ENCODE data around the gene ISYNA1.

The ISYNA1 gene

DNA sequence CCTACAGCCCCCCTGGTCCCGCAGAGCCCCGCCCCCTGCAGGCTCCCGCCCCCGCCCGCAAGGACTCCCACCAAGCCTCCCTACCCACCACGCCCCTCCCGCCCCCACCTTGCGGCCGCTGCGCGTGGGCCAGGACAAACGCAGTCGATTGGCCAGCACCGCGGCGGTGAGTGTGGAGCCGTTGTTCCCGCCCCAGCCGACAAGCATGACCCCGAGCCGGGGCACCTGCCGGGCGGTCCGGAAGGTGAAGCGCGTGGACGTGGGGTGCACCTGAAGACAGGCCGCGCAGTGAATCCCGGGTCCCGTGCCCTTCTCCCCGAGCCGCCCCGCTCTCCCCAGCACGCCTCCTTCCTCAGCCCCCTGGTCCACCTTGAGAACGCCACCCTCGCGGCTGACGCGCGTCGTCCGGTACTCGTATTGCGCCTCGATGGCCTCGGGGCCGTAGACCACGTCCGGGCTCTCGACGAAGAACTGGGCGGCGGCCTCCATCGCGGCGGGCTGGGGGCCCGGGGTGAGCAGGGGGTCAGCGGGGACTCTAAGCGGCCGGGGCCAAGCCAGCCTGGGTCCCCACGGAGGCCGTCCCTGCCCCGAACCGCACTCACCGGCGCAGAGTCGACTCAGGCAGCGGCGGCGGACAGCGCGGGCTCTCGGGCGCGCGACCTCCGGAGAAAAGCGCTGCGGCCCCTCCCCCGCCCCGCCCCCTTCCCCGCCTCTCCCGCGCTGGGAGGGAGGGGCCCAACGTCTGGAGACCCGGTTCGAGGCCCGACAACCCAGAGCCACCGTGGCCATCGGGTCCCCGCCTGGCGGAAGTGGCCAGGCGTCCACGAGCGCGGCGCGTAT is at the start of gene ISYNA1:
Gene ISYNA1 (minus strand): TSS at position 643 of the 840 bp plus-strand sequence. CDS start 154 bp downstream, at position 489.
- no peak for DNase-seq

DNA sequence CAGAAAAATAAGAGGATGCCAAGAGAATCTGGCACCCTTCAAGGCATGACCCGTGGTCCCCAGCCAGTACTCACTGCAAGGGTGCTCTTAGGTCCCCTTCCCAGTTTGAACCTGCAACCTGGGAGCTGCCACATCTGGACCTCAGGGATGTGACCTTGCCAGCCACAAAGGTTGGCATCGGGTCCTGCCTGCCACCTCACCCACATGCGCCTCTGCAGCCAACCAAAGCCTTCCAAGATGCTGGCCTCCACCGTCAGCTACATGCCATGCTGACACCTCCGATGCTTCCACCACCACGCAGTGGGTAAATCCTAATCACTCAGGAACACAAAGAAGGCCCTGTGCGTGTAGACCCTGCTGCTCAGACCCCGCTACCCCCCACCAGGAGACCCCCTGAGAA is 48.8 kb upstream of the ISYNA1 start:
- no peak for DNase-seq

DNA sequence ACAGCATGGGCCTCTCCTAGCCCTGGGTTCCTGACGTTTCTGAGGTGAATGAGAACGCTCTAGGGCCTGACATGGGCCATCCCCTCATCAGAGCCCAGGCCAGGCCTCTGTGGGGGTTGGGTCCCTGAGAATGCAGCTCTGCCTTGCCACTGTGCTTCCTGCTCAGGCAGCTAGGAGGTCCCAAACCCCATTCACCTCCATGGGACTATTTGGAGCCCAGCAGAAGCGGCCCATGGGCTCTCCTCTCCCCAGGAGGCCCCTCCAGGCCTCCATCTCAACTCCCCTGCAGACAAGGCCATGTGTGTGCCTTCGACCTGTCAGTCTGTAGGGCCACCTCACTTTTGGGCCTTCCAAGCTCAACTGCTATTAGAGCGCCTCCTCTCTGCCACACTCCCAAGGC is 47.1 kb upstream of the ISYNA1 start:
- no peak for DNase-seq

DNA sequence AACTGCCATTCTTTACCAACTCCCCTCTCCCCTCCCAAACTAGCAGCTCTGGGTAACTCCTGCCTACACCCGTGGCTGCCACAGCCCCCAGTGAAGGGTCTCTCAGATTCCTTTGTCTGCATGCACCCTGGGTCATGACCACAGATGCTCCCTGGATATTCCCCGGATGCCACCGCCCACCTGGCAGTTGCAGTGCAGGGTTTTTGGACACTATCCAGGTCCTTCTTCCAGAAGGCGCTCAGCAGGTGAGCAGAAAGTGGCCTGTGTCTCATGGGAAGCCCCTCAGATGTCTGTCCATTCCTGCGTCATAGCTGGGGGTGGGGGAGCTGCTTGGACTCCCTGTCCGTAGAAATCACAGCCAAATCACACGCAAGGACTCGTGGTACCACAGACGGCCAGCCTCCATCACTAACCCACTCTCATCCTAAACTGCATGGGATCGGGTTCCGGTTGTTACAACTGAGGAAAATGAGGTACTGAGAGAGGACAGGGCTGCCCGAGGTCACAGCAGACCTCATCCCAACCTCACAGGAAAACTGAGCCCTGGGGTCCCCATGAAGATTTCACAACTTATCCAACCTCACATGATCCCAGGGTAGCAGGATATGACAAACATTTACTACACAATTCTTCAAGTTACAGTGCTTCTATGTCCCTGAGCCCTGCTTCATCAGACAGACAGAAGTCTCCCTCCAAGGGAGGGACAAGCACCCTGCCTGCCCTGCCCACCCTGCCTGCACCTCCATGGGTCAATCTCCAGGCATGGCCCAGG is 45.4 kb upstream of the ISYNA1 start:
- peak; percentile 55 for DNase-seq

DNA sequence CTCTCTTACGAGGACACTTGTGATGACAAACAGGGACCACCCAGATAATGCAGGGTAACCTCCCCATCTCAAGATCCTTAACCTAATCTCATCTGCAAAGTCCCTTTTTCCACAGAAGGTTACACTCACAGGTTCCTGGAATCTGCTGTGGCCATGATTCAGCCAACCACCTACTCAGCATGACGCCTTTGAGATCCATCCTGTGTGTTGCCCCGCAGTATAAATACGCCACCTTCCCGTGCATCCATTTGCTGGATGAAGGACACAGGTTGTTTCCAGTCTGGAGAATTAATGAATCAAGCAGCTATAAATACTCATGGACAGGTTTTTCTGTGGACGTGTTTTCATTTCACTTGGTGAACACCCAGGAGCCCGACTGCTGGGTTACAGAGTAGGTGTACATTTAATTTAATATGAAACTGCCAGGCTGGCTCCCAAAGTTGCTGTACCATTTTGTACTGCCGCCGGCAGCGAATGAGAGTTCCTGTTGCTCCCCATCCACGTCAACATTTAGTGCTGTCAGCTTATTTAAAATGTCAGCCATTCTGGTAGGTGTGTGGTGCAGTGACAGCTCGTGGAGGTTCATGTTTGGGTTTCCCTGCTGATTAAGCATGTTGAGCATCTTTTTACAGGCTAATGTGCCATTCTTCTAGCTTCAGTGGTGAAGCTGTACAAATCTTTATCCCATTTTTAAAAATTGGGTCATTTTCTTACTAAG is 43.7 kb upstream of the ISYNA1 start:
- no peak for DNase-seq

DNA sequence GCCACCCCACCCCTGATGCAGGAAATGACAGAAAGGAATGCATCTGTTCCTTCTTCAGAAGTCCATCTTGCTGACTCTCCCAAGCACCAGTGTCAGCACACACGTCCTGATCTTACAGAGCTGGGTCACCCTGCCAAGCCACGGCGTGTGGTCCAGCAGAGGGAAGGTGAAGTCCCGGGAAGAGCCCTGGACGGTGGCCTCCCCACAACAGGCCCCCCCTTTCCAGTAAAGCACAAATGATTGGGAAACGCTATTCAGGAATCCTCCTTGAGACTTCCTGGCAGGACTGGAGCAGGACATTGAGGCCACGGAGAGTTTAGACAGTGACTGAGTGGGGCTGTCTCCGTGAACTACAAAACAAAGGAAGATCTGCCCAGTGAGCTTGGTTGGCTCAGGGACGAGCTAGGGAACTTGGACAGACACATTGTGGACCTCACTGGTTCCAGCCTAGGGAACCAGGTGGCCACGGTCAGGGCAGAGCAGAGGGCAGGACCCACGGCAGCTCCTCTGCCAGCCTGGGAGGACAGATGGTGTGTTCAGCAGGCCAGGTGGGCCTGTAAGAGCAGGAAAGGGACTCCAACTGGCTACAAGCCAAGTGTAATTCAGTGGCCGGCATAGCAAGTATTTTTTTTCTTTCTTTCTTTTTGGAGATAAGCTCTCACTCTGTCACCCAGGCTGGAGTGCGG is 42.2 kb upstream of the ISYNA1 start:
- DNase-seq, result peak; percentile 28

DNA sequence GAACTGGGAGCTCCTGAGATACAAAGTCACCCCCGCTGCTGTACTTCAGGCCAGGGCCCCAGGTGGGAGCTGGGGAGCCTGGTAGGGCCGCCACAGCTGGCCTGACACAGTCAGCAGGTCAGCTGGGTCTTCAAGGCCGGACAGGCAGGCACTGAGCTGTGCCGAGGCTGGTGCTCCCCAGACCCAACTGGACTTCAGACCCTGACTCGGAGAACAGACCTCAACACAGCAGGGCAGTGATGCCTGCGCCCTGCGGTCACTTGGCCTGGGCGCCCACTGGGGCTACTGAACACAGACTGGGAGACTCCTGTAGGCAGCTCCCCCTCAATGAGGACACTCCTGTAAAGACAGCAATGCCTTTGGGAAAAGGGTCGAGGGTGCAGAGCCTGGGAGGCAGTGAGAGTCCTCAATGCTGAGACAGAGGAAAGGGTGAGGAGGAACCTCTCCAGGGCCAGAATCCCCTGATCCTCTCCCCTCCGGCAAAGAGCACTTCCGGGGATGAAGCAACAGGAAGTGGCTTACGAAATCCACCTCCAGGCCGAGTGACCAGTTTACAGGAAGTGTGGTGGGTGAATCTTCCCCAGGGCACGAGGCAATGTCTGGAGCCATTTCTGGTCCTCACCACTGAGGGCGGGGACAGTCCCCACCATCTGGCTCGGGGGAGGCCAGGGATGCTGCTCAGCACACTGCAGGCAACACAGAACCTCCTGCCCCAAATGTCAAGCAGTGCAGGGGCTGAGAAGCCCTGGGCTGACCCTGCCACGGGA is 40.8 kb upstream of the ISYNA1 start:
- no peak for DNase-seq

DNA sequence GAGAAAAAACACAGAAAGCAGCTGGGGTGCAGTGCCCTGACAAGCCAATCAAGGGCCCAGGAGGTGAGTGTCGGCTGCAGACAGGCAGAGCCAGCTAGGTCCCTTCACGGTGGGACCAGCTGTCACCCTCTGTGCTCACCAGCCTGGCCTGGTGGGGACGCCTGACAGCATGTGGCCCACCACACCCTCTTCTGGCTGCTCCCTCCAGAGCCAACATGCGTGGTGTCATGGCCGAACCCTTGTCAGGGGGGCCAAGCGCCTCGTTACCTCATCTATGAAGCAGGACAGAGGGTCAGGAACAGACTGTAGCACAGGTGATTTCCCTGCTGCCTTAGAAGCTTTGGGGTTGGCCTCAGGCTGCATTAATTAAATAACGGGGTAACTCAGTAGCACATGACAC is 40.0 kb upstream of the ISYNA1 start:
- DNase-seq, result peak; percentile 56

DNA sequence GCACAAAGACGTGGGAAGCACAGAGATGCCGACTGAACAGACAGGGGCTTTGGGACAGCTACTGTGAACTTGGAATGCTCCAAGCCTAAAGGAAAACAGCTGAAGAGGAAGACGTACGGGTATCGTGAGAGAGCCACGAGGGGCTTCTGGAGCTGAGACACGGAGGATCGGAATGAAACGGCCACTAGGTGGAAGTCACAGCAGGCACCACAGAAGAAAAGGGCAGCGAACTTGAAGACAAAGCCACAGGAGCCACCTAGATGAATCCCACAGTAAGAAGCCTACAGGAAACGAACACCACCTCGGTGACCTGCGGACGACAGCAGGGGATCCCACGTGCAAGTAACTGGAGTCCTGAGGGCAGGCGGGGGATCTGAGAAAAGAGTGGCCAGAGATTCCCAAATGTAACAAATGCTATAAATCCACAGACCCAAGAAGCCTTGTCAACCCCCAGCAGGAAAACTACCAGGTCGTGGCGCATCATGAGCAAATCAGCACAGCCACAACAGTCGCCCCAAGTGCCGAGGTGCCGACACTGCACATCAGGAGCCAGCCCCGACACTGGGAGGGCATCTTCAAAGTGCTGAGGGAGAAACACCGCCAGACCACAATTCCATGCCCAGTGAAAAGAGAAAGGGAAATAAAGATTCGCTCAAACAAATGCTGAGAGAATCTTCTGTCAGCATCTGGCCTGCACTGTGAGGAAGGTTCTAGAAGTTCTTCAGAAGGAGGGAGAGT is 39.3 kb upstream of the ISYNA1 start:
- no peak for DNase-seq

DNA sequence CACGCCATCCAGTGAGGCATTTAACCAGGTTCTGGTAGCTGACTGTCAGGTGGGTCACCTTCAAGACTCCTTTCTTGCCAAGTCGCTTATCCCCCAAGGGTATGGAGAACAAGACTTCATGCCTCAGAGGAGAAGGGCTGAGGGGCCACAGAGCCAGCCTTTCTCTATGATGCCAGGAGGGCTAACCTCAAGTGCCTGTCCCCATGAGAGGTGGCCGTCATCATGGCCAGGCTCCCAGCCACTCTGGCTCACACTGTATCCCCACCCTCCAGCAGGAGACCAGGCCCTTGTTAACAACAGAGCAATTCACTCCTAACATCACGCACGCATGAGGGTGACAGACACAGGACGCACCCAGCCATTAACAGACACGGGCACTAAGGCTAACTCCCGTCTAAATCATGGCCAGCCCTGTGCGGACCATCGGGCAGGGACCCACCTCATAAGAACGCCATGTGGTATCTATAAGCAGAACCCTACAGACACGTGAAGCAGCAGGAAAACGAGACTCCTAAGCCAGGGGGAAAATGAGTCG is 38.6 kb upstream of the ISYNA1 start:
- DNase-seq, result no peak

DNA sequence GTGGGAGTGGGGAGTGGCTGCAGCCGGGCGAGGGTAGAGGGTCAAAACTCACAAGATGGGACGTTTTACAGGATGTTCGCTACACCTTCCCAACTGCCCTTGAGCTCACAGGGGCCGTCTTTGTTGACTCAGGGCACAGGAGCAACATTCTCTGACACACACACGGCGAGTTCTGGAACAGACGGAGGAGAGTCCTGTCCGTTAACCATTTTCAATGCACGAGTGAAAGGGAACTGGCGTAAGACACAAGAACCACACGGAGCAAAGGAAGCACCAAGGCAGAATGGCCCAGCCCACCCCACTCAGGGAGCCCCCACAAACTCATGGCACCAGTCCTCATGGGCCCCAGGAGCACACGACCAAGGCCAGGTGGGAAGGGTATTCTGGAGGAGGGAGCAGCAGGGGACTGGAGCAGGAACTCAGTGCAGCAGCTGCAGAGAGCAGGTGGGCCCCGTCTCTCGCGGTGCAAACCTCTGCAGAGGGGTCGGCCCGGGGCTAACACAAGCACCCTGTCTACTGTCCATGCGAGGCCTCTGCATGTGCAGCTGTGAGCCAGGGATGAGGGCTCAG is 37.9 kb upstream of the ISYNA1 start:
- no peak for DNase-seq

DNA sequence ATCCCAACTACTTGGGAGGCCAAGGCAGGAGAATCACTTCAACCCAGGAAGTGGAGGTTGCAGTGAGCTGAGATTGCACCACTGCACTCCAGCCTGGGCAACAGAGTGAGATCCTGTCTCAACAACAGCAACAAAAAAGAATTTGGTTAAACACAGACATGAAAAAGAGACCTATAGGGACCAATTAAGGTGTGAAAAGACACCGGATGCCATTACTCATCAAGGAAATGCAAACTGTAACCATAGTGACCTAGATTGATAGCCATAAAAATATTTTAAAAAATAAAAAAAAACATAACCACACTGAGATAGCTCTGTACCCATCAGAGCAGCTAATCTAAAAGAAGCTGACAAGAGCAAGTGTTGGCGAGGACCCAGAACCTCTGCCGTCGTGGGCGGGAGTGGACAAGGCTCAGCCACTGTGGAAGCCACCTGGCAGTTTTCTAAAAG is 37.1 kb upstream of the ISYNA1 start:
- no peak for DNase-seq

DNA sequence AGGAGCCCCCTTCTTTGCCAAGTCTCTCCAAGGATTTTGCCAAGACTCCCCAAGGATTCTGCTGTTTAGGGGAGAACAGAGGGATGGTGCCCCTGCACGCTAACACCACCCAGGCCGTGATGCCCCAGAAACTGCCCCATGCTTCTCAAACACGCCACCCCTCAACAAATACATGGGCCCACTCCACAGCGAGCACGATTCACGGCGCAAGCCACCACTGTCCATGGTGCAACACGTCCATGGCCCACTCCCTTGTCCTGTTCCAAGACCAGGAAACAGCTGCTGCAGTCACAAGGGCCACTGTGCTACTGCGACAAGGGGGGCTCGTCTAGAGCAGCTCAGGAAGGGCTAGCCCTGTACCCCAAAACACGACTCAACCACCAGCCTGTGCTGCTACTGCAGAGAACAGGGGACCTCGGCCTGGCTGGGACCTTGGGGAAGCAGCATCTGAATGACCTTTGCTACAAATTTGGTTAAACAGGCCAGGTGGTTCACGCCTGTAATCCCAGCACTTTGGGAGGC is 36.5 kb upstream of the ISYNA1 start:
- DNase-seq, result no peak

DNA sequence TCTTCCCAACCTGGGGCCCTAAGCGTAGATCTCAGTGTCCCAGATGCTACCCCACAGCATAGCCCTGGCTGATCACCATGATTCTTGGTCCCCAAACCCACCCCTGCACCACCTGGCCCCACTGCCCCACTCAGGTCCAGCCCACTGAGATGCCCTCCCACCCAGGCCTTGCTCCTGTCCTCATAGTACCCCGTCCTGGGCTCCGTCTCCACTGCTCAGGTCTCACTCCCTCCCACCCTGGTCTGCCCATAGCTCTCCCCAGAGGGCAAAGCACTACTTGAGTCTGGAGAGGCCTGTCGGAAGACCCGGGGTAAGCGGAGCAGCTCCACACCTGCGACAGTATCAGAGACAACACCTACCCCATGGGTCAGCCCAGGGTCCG is 35.8 kb upstream of the ISYNA1 start:
- no peak for DNase-seq

DNA sequence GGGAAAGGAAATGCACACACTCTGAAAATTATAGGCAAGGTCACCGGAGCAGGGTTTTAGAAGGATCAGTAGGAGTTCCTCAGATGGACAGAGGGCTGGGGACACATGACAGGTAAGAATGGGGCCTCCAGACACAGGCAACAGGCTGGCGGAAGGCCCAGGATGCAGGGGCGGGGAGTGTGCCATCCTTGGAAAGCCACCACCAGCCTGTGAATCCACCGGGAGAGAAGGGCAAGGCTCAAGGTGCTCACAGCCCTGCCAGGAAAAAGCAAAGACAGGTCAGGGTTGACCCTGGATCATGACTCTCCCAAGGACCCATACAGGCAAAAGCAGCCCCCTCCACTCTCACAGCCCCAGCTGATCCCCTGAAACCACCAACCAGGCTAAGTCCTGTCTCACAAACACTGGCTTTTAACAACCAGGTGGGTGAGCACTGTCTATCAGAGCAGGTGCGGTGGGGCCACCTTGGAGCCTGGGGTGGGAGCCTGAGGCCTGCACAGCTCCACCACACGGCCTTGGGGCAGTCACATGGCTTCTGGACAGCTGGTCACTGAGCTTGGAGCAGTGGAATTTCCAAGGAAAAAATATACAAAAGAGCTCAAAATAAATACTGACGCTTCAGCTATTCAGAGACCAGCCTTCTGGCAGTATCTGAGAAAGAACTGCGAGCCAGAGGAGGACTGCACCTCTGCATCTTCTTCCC is 35.2 kb upstream of the ISYNA1 start:
- no peak for DNase-seq

DNA sequence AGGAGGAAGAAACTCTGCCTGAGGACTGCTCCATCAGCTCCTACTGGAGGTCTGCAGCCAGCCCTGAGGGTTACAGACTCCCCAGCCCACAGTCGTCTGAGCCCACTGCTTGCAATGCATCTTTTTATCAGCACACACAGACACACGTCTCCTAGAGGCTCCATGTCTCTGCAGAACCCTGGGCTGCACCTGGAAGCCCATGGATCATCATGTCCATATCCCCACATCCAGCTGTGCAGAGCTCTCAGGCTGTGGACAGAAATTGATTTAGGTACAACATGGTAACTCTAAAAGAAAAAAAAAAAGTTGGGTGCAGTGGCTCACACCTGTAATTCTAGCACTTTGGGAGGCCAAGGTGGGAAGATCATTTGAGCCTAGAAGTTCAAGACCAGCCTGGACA is 32.9 kb upstream of the ISYNA1 start:
- no peak for DNase-seq

DNA sequence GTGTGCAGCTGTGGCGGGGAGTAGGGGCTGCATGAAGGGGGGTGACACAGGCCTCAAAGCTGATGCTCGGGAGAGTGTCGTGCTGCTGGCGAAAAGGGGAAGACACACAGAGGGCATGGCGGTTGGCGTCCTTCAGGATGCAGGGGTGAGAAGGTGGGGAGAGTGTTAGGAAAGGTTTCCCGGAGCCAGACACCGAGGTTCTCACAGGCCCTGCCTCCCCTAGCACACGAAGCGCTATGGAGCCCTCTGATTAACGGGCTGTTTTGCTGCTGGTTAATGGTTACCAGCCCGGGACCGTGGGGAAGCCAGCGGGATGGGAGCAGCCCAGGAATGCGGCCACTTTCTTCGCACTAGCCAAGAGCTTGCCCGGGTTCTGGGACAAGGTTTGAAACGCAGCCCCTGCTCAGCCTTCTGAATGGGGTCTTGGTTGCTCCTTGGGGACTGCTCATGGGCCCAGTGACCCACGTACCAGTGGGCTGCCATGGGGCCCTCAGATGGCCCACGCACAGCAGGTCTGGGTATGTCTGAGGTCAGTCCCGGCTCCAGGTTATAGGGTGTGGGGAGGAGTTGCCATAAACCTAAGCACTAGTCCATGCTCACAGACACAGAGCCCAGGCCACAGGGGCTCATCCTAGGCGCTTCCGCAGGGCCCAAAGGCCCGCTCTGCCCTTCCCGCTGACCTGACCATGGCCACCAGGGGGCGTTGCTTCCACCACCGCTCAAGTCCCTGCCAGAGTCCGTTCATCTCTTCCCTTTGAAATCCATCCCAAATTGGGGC is 31.3 kb upstream of the ISYNA1 start:
- peak; percentile 34 for DNase-seq

DNA sequence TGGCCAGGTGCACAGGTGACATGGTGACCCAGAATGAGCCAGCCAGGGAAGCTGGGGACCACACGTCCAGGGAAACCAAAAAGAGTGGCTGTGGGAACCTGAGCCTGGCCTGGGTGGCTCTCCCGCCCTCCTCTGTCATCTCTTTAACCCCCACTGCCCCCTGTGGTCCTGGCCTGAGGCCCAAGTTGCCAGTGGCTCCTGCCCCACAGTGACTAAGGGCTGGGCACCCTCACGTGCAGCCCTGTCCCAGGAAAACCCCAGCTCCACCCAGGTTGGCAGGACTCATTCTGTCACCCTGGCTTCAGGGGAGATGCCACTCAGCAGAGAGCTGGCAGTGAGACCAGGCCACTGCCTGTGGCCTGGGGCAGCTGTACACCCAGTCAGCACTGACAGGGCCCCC is 30.6 kb upstream of the ISYNA1 start:
- DNase-seq, result no peak

DNA sequence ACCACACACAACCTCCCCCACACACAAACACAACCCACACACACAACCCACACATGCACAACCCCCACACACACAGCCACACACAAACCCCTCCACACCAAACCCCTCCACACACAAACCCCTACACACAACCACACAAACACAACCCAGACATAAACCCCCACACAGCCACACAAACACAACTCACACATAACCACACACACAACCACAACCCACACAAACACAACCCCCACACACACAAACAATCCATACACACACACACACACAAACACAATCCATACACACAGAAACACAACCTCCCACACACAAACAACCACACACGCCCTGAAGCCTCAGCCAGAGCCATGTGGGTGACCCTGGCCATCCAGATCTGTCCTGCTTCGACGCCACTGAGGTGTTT is 30.0 kb upstream of the ISYNA1 start:
- DNase-seq, result no peak

Measured in NCI-H1694 (cell line).